Measurements from ENCODE around the gene EID3. TPM values are rescaled to one million over a fixed set of nuclear protein-coding genes. Genes with fewer than 3 reads are reported as not detected.

Gene EID3
- total RNA-seq, 1 donor from 2014 or later, result 1.4 TPM

DNA sequence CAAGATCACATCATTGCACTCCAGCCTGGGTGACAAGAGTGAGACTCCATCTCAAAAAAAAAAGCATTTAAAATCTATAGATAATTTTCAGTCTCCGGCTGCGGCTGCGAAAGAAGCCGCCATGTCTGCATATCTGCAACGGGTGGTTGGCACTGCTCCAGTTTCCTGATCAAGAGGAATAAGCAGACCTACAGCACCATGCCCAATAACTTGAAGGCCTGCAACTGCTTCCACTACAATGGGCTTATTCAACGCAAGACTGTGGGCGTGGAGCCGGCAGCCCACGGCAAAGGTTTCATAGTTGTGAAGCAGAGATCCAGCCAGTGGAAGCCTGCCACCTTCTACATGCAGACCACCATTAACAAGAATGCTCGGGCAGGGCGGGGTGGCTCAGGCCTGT lies 30.6 kb upstream of the EID3 start:
- Histone ChIP-seq H3K4me1 (no peaks in the 10 kb centered on the region), H3K36me3 (no peaks in the 10 kb centered on the region), H3K27me3 (no peaks in the 10 kb centered on the region), H3K4me3 (no peak overlapping the region), H3K27ac (no peak overlapping the region), H3K9me3 (no peaks in the 10 kb centered on the region)
- intact Hi-C loops (cut with DNase I), result no loop called here
- no peak for DNase-seq (ENCODE audit: low spot score in 2 of 2)
- TF ChIP-seq, protein P1, sequence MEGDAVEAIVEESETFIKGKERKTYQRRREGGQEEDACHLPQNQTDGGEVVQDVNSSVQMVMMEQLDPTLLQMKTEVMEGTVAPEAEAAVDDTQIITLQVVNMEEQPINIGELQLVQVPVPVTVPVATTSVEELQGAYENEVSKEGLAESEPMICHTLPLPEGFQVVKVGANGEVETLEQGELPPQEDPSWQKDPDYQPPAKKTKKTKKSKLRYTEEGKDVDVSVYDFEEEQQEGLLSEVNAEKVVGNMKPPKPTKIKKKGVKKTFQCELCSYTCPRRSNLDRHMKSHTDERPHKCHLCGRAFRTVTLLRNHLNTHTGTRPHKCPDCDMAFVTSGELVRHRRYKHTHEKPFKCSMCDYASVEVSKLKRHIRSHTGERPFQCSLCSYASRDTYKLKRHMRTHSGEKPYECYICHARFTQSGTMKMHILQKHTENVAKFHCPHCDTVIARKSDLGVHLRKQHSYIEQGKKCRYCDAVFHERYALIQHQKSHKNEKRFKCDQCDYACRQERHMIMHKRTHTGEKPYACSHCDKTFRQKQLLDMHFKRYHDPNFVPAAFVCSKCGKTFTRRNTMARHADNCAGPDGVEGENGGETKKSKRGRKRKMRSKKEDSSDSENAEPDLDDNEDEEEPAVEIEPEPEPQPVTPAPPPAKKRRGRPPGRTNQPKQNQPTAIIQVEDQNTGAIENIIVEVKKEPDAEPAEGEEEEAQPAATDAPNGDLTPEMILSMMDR (IDR thresholded peaks at IDR 0.05), result no peak

DNA sequence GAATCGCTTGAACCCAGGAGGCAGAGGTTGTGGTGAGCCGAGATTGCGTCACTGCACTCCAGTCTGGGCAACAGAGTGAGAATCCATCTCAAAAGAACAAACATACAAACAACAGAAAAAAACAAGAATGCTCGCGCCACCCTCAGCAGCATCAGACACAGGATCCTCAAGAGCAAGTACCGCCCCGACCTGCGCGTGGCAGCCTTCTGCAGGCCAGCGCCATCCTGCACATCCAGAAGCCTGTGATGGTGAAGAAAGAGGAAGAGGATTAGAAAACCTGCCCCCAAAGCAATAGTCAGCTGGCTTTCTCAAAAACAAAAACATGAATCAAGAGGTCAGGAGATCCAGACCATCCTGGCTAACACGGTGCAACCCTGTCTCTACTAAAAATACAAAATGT lies 30.0 kb upstream of the EID3 start:
- Histone ChIP-seq H3K4me1 (no peaks in the 10 kb centered on the region), H3K9me3 (no peaks in the 10 kb centered on the region), H3K27ac (no peak overlapping the region), H3K4me3 (no peak overlapping the region), H3K36me3 (no peaks in the 10 kb centered on the region), H3K27me3 (no peaks in the 10 kb centered on the region)
- TF ChIP-seq, protein P1 (IDR thresholded peaks at IDR 0.05), result no peak
- intact Hi-C loops (cut with DNase I), result no loop called here
- no peak for DNase-seq (ENCODE audit: low spot score in 2 of 2)

DNA sequence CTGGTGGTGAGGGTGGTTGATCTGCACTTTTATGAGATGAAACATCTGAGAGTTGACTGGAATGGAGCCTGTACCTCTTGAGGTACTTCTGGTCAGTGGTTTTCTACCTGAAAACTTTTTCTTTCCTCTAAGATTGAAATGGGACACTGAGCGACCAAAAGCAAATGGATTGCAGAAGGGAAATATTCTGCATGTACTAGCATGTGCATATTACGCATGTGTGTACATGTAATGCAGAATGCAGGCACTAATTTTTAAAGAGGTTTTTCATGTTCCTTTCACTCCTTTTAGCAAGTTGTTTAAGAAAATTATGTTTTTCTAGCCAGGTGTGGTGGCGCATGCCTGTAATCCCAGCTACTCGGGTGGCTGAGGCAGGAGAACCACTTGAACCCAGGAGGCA lies 28.7 kb upstream of the EID3 start:
- H3K27ac ChIP-seq, result no peak overlapping the region
- no peaks in the 10 kb centered on the region for H3K9me3 ChIP-seq
- peaks cover 0 to 3% of the 10 kb centered on the region in 2 donors for H3K4me1 ChIP-seq
- intact Hi-C loops (cut with DNase I), result no loop called here
- H3K27me3 ChIP-seq, result no peaks in the 10 kb centered on the region
- TF ChIP-seq, protein P1 (IDR thresholded peaks at IDR 0.05), result no peak
- no peak overlapping the region for H3K4me3 ChIP-seq
- DNase-seq (ENCODE audit: low spot score in 2 of 2), result no peak
- H3K36me3 ChIP-seq, result no peaks in the 10 kb centered on the region

DNA sequence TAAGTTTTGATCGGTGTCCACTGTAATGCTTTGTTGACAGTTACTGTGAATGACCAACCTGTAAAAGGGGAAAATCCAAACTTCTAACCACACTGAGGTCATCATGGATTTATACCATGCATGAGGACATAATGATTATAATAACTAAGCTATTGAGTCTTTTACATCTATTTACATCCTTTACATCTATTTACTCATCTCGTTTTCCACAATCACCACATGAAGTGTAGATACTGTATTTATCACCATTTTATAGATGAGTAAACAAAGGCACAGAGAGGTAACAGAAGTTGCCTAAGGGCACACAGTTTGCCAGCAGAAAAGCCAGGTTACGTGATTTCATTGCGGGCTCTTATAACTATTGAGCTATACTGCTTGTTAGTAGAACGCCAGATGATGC lies 27.9 kb upstream of the EID3 start:
- peak overlapping the region; percentile 22 to 42 for H3K4me3 ChIP-seq
- TF ChIP-seq, protein P1 (IDR thresholded peaks at IDR 0.05), result no peak
- no peak for DNase-seq (ENCODE audit: low spot score in 2 of 2)
- H3K36me3 ChIP-seq, result no peaks in the 10 kb centered on the region
- H3K27me3 ChIP-seq, result no peaks in the 10 kb centered on the region
- H3K9me3 ChIP-seq, result no peaks in the 10 kb centered on the region
- peak overlapping the region in 1 of 2 donors; percentile 19 for H3K27ac ChIP-seq
- intact Hi-C loops (cut with DNase I), result no loop called here
- peaks cover 4 to 11% of the 10 kb centered on the region in 2 donors for H3K4me1 ChIP-seq

DNA sequence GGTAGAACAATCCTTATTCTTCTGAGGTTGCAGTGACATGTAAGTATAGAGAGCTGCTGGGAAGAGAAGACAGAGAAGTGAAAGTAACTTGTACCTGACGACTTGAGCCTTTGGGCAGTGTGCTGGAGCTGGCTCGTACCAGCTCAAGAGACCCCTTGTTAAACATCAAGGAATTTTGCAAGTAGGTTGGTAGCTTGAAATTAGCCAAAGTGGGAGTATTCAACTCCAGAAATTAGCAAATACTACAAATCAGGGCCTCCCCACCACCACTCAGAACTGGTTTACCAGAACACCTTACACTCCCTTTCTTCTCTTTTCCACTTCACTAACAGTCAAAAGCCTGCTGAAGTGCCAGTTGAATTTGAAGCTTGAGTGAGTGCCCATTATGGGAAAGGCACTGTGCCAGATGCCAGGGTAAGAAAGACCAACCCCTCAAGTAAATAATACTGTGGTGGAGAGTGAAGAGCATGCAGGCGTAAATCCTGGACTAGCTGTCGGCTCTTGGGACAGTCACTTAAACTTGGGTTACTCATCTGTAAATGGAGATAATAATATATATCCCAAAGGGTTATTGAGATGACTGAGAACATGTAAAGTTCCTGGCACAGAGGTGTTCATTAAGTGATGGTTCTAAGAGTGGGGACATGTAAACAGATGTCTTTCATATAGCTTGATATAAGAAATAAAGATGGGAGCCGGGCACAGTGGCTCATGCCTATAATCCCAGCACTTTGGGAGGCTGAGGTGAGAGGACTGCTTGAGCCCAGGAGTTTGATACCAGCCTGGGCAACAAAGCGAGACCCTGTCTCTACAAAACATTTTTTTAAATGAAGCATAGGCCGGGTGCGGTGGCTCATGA lies 27.0 kb upstream of the EID3 start:
- peaks cover 4 to 15% of the 10 kb centered on the region in 2 donors for H3K4me1 ChIP-seq
- H3K4me3 ChIP-seq, result peak overlapping the region; percentile 22 to 42
- no peak for DNase-seq (ENCODE audit: low spot score in 2 of 2)
- TF ChIP-seq, protein P1 (IDR thresholded peaks at IDR 0.05), result no peak
- peak overlapping the region in 1 of 2 donors; percentile 19 for H3K27ac ChIP-seq
- intact Hi-C loops (cut with DNase I), result no loop called here
- H3K9me3 ChIP-seq, result no peaks in the 10 kb centered on the region
- no peaks in the 10 kb centered on the region for H3K27me3 ChIP-seq
- no peaks in the 10 kb centered on the region for H3K36me3 ChIP-seq
